Hematopoietic multipotent progenitor cell treated with erythropoietin and hydrocortisone succinate and interleukin-3 and kit ligand, for 6 days (in vitro differentiated cells): ENCODE data around the gene MVP.
"Not testable (repeated sequence)": the region's sequence is repeated elsewhere in the genome, so short reads cannot be mapped to it uniquely, and the experiment has no call there.

Experiments
- DNase-seq: peaks from one replicate; pipeline ENCODE4 v3.0.0-alpha.2; 2015

Gene MVP

GRCh38 chr16:29820271-29820701 is at the start of gene MVP:
TSS of gene MVP (plus strand) at chr16:29820462. CDS start at chr16:29830550, 10,088 bp downstream.
- peak; percentile 79 for DNase-seq

GRCh38 chr16:29772330-29772729 is 47.9 kb upstream of the MVP start:
- DNase-seq = peak; percentile 33

- no peak for DNase-seq
These were observed 45.5 kb upstream of the MVP start for GRCh38 chr16:29774730-29775129.

- no peak for DNase-seq
These were observed 44.4 kb upstream of the MVP start for GRCh38 chr16:29775742-29776408.

- DNase-seq = no peak
These were observed 42.5 kb upstream of the MVP start, which contains the start of gene ZG16 for GRCh38 chr16:29777576-29778350. TSS of gene ZG16 (plus strand) at chr16:29778256. CDS start at chr16:29779267, 1,011 bp downstream.

- DNase-seq = no peak
These were observed 40.8 kb upstream of the MVP start for GRCh38 chr16:29779474-29779873.

- DNase-seq = not testable (repeated sequence)
These were observed 36.9 kb upstream of the MVP start for GRCh38 chr16:29783094-29783953.

- DNase-seq = no peak
These were observed 36.1 kb upstream of the MVP start for GRCh38 chr16:29784157-29784556.

GRCh38 chr16:29784901-29785500 is 35.3 kb upstream of the MVP start:
- DNase-seq = peak; percentile 84

GRCh38 chr16:29787155-29787554 is 33.1 kb upstream of the MVP start:
- not testable (repeated sequence) for DNase-seq

- no peak for DNase-seq
These were observed 30.5 kb upstream of the MVP start for GRCh38 chr16:29789775-29790182.

- DNase-seq = peak; percentile 99
These were observed 29.9 kb upstream of the MVP start, which contains the start of gene KIF22 for GRCh38 chr16:29790183-29790948. TSS of gene KIF22 (plus strand) at chr16:29790751. CDS start at chr16:29790760, 9 bp downstream.

- DNase-seq = no peak
These were observed 29.1 kb upstream of the MVP start for GRCh38 chr16:29790949-29791844.

- peak; percentile 57 for DNase-seq
These were observed 28.1 kb upstream of the MVP start for GRCh38 chr16:29791845-29792807.

- not testable (repeated sequence) for DNase-seq
These were observed 27.1 kb upstream of the MVP start for GRCh38 chr16:29793153-29793552.

- no peak for DNase-seq
These were observed 26.0 kb upstream of the MVP start for GRCh38 chr16:29794231-29794710.

GRCh38 chr16:29802416-29802935 is 17.8 kb upstream of the MVP start:
- DNase-seq = no peak

- no peak for DNase-seq
These were observed 16.2 kb upstream of the MVP start for GRCh38 chr16:29804020-29804419.
